Ectodermal cell (in vitro differentiated cells): Measurements from ENCODE around the gene INTS1. TPM values are rescaled to one million over a fixed set of nuclear protein-coding genes. Genes with fewer than 3 reads are reported as not detected.

Experiments used
- H3K27ac ChIP-seq: 2 replicates; pipeline ENCODE4 v1.7.0; 2013; ENCODE audit warnings: mild to moderate bottlenecking, low read depth, low read length; ENCODE audit not compliant: insufficient read depth, poor library complexity, severe bottlenecking
- H3K27me3 ChIP-seq: 2 replicates; pipeline ENCODE4 v1.7.0; 2013; ENCODE audit warnings: mild to moderate bottlenecking, low read length; ENCODE audit not compliant: insufficient read depth, control insufficient read depth, poor library complexity, severe bottlenecking
- H3K36me3 ChIP-seq: one replicate; pipeline ENCODE4 v1.7.0; 2013; ENCODE audit warnings: low read length; ENCODE audit not compliant: control insufficient read depth, insufficient read depth
- H3K4me1 ChIP-seq: one replicate; pipeline ENCODE4 v1.7.0; 2013; ENCODE audit warnings: low read length; ENCODE audit not compliant: control insufficient read depth, insufficient read depth
- H3K4me3 ChIP-seq: 2 replicates; pipeline ENCODE4 v1.7.0; 2013; ENCODE audit warnings: low read depth, low read length, control low read depth; ENCODE audit not compliant: insufficient read depth
- H3K9me3 ChIP-seq: 2 replicates; pipeline ENCODE4 v1.7.0; 2013; ENCODE audit warnings: mild to moderate bottlenecking, low read length, moderate library complexity; ENCODE audit not compliant: control insufficient read depth
- WGBS, 2 experiments: methylation state at CpG; one replicate each; pipeline ENCODE4 v1.1.7; 2013; ENCODE audit warnings: missing lambda C conversion rate in 2 of 2; 5-methylcytosine and 5-hydroxymethylcytosine counted together
- polyA plus RNA-seq, 4 experiments: library from polyadenylated mRNA; stranded (reverse); fragments of 50-300 nt; gene quantifications; one replicate each; pipeline ENCODE4 v1.2.3, GENCODE V29; 2013

INTS1 gene
- 67.7 TPM for polyA plus RNA-seq (2013, experiment 1 of 4)
- 78.2 TPM for polyA plus RNA-seq (2013, experiment 2 of 4)
- 55.1 TPM for polyA plus RNA-seq (2013, experiment 3 of 4)
- 61.7 TPM for polyA plus RNA-seq (2013, experiment 4 of 4)

GRCh38 chr7:1503816-1504775, at the start of gene INTS1:
TSS of gene INTS1 (minus strand) at chr7:1504389. CDS start at chr7:1503960, 429 bp downstream.
- no peaks in the 10 kb centered on the region for H3K9me3 ChIP-seq
- H3K27me3 ChIP-seq = no peaks in the 10 kb centered on the region
- H3K27ac ChIP-seq = peak within 1 kb of the TSS; percentile 44
- peak within 1 kb of the TSS; percentile 94 for H3K4me3 ChIP-seq
- H3K4me1 ChIP-seq = peaks cover 9% of the 10 kb centered on the region
- 1% methylated on average over 114 to 115 of the region's 118 CpGs for WGBS, 2 experiments
- H3K36me3 ChIP-seq = peaks cover 15% of the 10 kb centered on the region

DNA sequence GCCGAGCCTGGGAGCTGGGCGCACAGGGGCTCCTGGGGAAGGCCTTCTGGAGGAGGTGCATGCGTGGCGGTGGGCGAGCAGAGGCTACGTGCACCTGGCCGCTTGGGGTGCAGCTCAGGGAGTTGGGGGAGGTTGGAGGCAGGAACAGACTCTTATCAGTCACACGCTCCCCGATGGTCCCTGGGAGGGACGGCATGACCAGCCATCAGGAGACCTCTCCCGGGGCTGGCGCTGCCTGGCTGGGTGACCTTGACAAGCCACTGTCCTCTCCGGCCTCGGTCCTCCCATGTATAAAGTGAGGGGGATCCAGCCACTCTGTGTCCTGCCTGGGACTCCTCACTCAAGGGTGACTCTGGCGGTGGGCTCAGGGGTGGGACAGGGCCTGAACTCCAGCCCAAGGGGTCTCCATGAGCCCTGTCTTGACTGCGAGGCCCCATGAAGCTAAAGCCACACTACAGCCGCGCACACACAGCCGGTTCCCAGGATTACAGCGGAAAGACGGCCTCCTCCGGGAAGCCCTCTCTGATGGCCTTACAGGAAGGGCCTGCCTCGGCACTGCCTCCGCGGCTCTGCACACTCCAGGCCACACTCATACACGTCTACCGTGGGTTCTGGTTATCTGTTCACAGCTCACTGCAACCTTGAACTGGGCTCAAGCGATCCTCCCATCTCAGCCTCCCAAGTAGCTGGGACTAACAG, 49.5 kb upstream of the INTS1 start:
- no peaks in the 10 kb centered on the region for H3K27me3 ChIP-seq
- peaks cover 7% of the 10 kb centered on the region for H3K4me1 ChIP-seq
- H3K36me3 ChIP-seq = no peaks in the 10 kb centered on the region
- 92% methylated on average over 28 of the region's 28 CpGs for whole genome bisulfite sequencing, 2 experiments
- H3K9me3 ChIP-seq = no peaks in the 10 kb centered on the region
- no peak overlapping the region for H3K27ac ChIP-seq
- no peak overlapping the region for H3K4me3 ChIP-seq

DNA sequence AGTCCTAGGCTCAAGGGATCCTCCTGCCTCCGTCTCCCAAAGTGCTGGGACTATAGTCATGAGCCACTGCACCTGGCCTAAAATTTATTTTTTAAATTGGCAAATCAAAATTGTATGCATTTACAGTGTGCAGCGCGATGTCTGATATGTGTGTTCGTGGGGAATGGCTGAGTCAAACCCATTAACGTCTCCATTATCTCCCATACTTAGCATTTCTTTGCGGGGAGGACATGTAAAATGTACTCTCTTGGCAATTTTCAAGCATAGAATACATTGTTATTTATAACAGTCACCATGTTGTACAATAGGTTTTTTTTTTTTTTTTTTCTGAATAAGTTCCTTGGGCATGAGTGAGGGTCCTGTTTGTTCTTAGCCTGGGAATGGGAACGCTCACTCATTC, 48.0 kb upstream of the INTS1 start:
- Histone ChIP-seq H3K4me1 (peaks cover 7% of the 10 kb centered on the region), H3K4me3 (no peak overlapping the region), H3K36me3 (no peaks in the 10 kb centered on the region), H3K27ac (no peak overlapping the region), H3K27me3 (no peaks in the 10 kb centered on the region), H3K9me3 (no peaks in the 10 kb centered on the region)
- WGBS, 2 experiments = 92 to 95% methylated on average over 6 to 7 of the region's 7 CpGs

- H3K4me3 ChIP-seq = no peak overlapping the region
- 94 to 95% methylated on average over 17 of the region's 17 CpGs for WGBS, 2 experiments
- peaks cover 4% of the 10 kb centered on the region for H3K4me1 ChIP-seq
Measured at GRCh38 chr7:1550846-1551155, 46.6 kb upstream of the INTS1 start.

DNA sequence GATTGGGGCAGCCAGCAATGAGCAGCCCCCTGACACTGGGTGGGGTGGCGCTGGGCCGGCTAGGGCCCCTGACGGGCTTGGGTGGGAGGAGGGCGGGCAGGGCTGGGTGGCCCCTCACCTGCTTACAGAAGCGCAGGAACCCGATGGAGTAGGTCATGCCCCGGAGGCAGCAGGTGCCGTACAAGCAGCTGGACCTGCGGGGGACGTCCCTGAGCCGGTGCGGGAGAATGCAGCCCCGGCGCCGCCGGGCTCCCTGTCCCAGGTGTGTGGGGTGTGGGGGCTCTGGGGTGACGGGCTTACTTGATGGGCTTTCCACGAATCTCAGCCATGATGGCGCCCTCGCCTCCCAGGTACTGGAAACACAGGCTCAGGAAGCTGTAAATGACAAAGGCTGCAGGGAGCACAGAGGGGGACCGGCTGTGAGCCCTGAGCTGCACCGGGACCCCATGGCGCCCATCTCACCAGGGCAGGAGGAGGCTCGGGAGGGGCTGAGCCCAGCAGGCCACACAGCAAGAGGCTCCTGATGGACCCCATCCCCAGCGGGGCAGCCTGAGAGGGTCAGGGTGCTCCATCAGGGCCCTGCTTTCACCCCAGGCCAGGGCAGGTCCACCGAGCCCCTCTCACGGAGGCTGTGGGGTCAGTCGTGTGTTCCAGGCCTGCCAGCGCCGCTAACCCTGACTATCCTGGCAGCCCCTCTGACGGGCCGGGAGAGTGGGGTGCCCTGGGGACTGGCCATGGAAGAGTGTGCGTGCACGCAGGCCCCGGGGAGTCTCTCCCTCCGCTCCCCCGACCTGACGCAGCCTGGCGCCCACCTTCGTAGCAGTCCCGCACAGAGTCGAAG, 46.0 kb upstream of the INTS1 start:
- H3K4me1 ChIP-seq = no peaks in the 10 kb centered on the region
- no peak overlapping the region for H3K27ac ChIP-seq
- no peak overlapping the region for H3K4me3 ChIP-seq
- WGBS, 2 experiments = 93% methylated on average over 42 of the region's 42 CpGs
- no peaks in the 10 kb centered on the region for H3K9me3 ChIP-seq
- no peaks in the 10 kb centered on the region for H3K36me3 ChIP-seq
- H3K27me3 ChIP-seq = no peaks in the 10 kb centered on the region

More at GRCh38 chr7:1550846-1551155, 46.6 kb upstream of the INTS1 start:
- no peak overlapping the region for H3K27ac ChIP-seq
- no peaks in the 10 kb centered on the region for H3K9me3 ChIP-seq
- H3K36me3 ChIP-seq = no peaks in the 10 kb centered on the region
- no peaks in the 10 kb centered on the region for H3K27me3 ChIP-seq

- H3K4me3 ChIP-seq = no peak overlapping the region
- no peaks in the 10 kb centered on the region for H3K27me3 ChIP-seq
- H3K9me3 ChIP-seq = no peaks in the 10 kb centered on the region
- WGBS, 2 experiments = 95 to 96% methylated on average over 27 of the region's 27 CpGs
- no peaks in the 10 kb centered on the region for H3K4me1 ChIP-seq
- no peak overlapping the region for H3K27ac ChIP-seq
- H3K36me3 ChIP-seq = no peaks in the 10 kb centered on the region
Measured at GRCh38 chr7:1549357-1550004, 45.3 kb upstream of the INTS1 start.

- Histone ChIP-seq H3K4me3 (no peak overlapping the region), H3K36me3 (no peaks in the 10 kb centered on the region), H3K9me3 (no peaks in the 10 kb centered on the region), H3K27me3 (no peaks in the 10 kb centered on the region), H3K4me1 (no peaks in the 10 kb centered on the region), H3K27ac (no peak overlapping the region)
- WGBS, 2 experiments = 91% methylated on average over 14 of the region's 14 CpGs
Measured at GRCh38 chr7:1548944-1549343, 44.8 kb upstream of the INTS1 start.

- no peak overlapping the region for H3K4me3 ChIP-seq
- H3K36me3 ChIP-seq = no peaks in the 10 kb centered on the region
- H3K27ac ChIP-seq = no peak overlapping the region
- H3K4me1 ChIP-seq = no peaks in the 10 kb centered on the region
- WGBS, 2 experiments = 83 to 87% methylated on average over 17 of the region's 17 CpGs
- H3K9me3 ChIP-seq = no peaks in the 10 kb centered on the region
- H3K27me3 ChIP-seq = no peaks in the 10 kb centered on the region
Measured at GRCh38 chr7:1548438-1548831, 44.2 kb upstream of the INTS1 start.

- 91 to 92% methylated on average over 35 of the region's 35 CpGs for WGBS, 2 experiments
- no peak overlapping the region for H3K4me3 ChIP-seq
Measured at GRCh38 chr7:1547777-1548437, 43.7 kb upstream of the INTS1 start.

More at GRCh38 chr7:1547777-1548437, 43.7 kb upstream of the INTS1 start:
- H3K36me3 ChIP-seq = no peaks in the 10 kb centered on the region
- no peaks in the 10 kb centered on the region for H3K27me3 ChIP-seq
- no peak overlapping the region for H3K27ac ChIP-seq
- H3K4me1 ChIP-seq = no peaks in the 10 kb centered on the region
- no peaks in the 10 kb centered on the region for H3K9me3 ChIP-seq
